ENCODE measurements around the gene APCDD1.

The APCDD1 gene

DNA sequence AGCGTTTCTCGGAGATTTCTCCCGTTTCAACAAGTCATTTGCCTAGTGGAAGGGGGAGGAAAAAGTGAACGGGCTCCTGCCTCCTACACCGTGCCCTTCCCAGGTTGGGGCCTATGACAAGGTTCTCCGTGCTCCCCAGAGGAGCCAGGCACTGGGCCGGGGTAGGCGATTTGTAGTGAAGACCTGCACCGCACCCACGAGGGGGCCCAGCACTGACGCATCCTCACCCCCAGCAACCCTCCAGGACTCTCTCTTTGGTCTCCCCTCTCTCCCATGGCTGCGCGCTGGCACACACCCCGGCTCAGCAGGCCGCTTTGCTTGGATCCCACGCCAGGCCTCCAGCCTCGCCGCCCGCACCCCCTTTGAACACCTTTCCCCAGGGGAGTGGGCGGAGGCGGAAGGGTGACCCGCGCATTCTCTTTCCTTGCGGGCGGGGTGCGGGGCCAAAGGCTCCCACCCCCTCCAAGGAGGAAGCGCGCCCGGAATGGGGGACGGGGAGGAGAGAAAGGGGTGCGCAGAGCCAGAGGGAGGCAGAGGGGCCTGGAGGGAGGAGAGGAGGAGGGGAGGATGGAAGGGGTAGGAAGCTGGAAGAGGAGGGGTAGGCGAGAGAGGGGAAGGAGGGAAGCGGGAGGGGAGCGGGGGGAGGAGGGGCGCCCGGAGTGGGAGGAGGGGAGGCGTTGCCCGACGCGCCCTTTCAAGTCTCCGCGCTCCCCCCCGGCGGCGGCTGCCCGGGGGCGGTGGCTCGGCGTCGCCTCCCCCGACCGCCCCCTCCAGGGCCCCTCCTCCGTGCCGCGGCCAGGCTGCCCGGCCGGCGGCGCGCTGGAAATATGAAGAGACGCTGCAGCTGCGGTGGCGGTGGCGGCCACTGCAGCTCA lies at the start of gene APCDD1:
Gene APCDD1 (plus strand): TSS at position 830 of the 875 bp plus-strand sequence. CDS start 347 bp downstream, outside the sequence.
- DNase-seq = no peak

- no peak for DNase-seq
Observed at GRCh38 chr18:10405014-10405493, 49.4 kb upstream of the APCDD1 start.

- DNase-seq = no peak
Observed at GRCh38 chr18:10405816-10406663, 48.4 kb upstream of the APCDD1 start.

GRCh38 chr18:10408131-10408530 lies 46.3 kb upstream of the APCDD1 start:
- DNase-seq = no peak

GRCh38 chr18:10409041-10409440 lies 45.4 kb upstream of the APCDD1 start:
- DNase-seq = no peak

DNA sequence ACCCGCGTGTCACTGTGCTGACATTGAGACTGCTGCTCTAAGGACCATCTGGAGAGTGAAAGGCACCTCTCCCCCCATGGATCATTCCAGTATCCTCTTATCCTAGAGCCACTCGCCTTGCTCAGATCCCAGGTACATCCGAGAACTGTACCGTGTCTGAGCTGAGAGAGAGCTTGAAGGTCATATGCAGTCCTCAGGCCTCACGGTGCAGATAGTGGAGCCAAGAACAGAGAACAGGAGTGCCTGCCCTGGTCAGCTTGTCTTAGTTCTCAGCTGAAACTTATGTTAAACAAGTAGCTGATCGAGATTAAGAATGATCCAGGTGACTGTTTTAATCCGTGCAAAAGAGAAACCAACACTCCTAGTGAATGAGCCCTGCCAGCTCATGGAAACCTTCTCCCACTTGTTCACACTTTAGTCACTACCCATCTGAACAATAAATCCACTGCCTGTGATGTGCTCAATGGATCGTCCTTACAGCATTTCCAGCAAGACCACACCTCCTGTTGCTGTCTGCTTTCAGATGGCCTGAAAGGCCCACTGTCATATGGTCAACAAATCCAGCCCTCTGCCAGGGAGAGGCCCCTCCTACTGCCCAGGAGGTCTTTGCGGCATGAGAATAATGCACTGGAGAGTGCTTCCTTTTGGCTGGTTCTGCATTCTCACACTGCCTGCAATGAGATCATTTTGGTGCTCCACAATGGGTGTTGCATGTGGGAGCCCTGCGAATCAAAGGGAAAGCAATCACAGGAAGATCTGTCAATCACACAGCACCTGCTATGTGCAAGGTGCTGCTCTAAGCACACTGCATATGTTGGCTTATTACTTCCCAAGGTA lies 43.7 kb upstream of the APCDD1 start:
- no peak for DNase-seq

DNA sequence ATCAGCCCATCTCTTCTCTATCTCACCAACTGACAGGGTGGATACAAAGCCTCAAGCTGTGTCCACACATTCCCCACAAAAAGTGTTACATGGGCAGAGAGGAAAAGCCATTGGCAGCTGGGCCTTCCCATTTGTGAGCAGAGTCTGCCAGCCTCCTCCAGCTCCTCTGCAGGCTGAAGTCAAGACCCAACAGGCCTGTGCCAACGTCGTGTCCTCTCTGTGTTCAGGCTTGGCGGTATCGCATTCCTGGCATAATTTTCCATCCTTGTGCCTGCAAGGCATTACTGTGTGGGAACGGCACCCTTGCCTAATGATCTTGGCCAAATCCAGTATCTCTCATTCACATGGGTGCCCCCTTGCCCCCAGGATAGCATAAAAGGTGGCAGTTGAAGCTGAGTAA lies 41.5 kb upstream of the APCDD1 start:
- no peak for DNase-seq

DNA sequence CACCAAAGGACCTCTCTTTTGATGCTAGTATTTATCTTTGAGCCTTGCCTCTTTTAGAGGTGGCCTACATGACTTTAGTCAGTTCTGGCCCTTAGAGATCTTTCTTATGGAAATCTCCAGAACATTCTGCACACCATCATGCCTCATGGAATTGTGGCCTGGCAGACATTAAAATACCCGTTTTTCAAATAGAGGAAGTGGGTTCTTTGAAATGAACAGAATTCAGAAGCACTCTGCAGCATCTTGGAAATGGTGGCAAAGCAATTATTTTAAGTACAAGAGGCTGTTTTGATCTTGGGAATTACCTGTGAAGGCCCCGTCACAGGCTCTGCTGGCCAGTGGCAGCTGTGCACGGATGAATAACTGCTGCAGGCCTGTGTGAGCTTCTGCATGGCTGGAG lies 40.7 kb upstream of the APCDD1 start:
- DNase-seq = no peak

GRCh38 chr18:10414293-10414842 lies 40.1 kb upstream of the APCDD1 start:
- DNase-seq = no peak

GRCh38 chr18:10416065-10416464 lies 38.4 kb upstream of the APCDD1 start:
- DNase-seq = no peak

DNA sequence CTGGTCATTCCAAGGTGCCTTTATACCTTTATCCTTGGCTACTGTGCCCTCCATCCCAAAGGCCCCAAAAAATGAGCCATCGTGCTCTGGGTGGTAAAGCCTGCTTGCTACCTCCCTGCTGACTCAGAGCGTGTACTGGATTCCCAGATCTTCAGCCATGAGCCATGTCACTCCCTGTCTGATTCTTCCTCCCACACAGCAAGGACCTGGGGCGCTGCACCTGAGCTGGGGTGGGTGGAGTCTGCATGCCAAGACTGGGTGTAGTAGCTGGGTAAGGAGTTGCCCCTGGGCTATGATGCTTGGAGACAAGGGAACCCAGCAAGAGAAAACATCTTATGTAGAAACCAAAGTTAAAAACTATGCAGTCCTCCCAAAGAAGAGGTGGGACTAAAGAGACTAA lies 37.2 kb upstream of the APCDD1 start:
- DNase-seq = no peak

- no peak for DNase-seq
Observed at GRCh38 chr18:10417664-10418063, 36.8 kb upstream of the APCDD1 start.

GRCh38 chr18:10418836-10419235 lies 35.6 kb upstream of the APCDD1 start:
- no peak for DNase-seq

DNA sequence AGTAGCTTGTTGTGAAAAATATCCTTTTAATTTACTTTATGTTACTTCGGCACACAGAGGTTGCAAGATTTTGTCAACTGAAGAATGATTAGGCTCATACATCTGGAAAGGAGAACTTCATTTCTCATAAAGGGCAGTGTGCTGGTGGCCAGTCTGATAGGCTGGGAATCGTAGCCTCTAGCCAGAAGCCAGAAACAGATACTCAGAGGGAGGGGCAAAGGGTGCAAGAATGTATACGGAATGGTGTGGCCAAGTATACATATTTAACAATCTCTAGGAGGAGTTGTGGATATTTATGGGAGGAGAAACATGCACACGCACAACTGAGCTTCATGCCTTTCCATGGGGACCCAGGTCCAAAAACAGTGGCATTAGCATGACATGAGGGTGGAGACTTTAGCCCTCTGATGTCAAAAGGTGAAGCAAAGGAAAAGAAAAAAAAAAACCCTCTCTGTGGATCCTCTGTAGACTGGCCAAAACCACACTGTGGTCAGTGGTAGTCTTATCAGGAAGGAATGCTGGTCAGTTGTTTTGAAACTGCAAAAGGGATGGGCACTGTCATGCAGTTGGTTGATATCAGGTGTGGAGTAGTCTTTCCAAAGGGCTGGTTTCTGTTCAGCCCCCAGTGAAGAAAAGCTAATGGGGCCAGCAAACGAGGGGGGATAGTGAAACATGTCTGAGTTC lies 34.9 kb upstream of the APCDD1 start:
- no peak for DNase-seq

DNA sequence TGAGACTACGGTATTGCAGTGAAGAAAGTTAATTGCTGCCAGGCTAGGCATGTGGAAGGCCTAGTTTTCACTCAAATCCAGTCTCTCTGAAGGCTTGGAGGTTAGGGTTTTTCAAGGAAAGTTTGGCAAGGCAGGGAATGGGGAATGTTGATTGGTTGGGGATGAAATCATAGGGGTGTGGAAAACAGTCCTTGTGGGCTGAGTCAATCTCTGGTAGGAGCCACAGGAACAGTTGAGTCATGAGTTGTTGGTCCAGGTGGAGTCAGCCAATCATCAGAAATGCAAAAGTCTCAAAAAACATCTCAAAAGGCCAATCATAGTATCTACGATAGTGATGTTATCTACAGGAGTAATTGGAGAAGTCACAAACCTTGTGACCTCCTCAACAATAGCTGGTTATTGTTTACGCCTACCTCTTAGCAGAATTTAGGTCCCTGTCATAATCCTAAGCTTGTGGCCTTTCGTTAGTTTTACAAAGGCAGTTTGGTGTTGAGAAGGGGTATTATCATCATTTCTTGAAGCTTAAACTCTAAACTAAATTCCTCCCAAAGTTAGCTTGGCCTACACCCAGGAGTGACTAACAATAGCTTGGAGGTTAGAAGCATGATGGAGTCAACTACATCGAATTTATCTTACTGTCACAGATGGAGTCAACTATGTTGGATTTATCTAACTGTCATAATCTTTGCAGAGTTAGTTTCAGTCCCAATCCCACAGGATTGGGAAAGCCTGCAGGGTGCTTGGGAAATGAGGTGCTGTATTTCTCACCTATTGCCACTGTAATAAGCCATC lies 33.7 kb upstream of the APCDD1 start:
- no peak for DNase-seq

DNA sequence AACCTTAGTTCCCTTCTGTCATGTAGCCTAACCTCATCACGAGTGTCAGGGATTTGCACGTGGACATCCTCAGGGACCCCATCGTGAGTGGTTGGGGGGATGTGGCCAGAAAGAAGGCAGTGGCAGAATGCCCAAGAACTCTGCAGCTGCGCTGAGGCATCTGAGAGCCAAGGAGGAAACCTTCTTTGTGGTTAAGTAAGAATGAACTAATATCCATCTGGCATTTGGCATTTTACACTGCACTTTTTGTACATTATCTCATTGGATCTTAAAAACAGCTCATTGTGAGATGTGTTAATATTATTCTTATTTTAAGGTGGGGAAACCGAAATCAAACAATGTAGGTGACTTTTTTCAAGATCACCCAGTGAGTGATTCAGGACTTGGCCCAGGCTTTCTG lies 32.6 kb upstream of the APCDD1 start:
- no peak for DNase-seq

DNA sequence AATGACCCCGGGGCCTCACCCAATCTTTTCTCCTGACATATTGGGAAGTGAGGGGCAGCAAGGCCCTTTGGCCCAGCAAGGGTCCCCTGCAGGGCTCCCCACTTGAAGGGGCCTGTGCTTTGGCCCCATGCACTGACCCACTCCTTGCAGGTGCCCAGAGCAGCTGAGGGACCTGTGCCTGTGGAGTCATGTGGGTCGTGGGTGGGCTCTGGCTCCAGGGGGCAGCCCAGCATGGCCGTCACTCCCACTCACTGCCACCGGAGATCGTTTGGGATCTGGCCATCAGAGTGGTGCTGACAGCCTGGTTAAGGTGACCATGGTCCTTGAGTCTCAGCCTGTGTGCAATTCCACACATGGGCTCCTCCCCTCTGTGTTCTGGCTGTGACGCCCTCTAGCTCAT lies 31.7 kb upstream of the APCDD1 start:
- DNase-seq = no peak

DNA sequence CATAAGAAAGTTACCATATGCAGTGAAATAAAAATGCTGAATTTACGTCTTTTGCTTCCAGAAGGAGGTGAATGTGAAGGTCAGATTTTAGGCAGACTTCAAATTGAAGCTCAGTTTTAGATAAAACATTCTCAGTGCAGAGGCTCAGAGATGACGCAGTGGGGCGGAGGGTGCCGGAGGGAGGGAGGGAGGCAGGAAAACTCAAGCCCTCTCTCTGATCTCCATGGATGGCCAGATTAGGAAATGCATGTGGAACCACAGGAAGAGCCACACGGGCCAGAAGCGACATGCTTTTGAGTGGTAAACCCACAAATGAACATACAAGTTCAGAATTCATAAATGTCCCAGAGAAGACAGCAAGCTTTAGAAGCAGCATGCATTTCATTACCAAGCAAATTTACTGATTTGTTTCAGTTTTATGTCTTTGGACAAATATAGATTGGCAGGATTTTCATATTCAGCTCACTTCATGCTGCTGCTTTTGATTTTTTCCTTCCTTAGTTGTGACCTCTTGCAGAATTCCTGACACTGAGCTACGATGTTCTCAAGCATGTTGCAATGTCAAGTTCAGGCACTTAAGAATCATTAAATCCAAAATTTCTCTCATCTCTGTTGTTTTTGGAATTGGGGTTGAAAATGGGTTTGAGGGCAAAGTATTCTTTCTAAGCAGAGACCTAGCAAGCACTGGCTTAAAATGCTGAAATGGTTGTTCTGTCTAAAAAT lies 29.7 kb upstream of the APCDD1 start:
- DNase-seq = no peak

DNA sequence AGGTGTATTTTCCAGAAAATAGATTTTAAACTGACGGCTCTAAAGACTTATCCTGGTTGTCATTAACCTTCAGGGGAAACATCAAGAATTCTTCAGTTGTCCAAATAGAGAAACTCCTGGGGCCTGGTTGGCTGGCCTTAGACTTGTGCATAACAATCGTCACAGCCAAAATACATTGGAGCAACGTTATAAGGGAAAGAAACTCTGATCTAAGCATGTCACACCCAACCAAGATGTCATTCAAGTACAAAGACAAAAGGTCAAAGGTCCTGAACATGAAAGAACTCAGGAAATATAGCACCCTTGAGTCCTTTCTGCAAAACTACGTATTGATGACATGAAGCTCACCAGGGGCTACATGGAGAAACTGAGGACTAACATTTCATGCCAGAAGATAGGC lies 23.8 kb upstream of the APCDD1 start:
- no peak for DNase-seq

DNA sequence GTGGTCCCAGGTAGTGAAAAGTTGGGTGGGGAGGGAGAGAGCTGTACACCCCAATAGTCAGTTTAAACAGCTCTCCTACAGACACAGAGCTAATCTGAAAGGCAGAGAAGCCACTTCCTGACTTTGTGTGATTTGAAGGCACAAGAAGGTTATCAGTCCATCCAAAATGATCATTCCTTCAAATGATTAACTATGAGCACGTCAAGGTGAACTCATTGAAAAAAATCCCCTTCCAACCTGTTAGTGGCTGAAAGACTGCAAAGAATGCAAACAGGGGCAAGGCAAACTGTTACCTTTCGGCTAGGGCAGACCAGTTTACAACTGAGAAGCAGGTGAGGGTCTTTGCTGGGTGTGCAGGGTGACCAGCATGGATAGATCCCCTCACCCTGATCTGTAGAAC lies 22.8 kb upstream of the APCDD1 start:
- no peak for DNase-seq

Data from NK-92 treated with Interleukin-12 subunit alpha and Interleukin-12 subunit beta, amount 100 ng/mL, for 24 hours (cell line).